Chondrocyte (in vitro differentiated cells): ENCODE measurements around the gene LCAT. TPM values are rescaled to one million over a fixed set of nuclear protein-coding genes. Genes with fewer than 3 reads are reported as not detected.
A peak's percentile ranks its signal among the peaks of the same experiment; 100 is the strongest.

ENCODE experiments used
- DNase-seq: peaks from one replicate; pipeline ENCODE4 v3.0.0; 2021; ENCODE audit warnings: mixed read lengths, low spot score
- H3K27ac Mint-ChIP-seq: one replicate; pipeline ENCODE4 v1.8.0; 2021; ENCODE audit warnings: mild to moderate bottlenecking, moderate library complexity, mixed read lengths; ENCODE audit not compliant: unreplicated experiment
- H3K27me3 Mint-ChIP-seq: 2 replicates; pipeline ENCODE4 v1.8.0; 2021; ENCODE audit warnings: low read depth, mixed read lengths
- H3K36me3 Mint-ChIP-seq: 2 replicates; pipeline ENCODE4 v1.8.0; 2021; ENCODE audit warnings: low read depth, mixed read lengths
- H3K4me1 Mint-ChIP-seq: 2 replicates; pipeline ENCODE4 v1.8.0; 2021; ENCODE audit warnings: low read depth, mild to moderate bottlenecking, mixed read lengths
- H3K4me3 Mint-ChIP-seq: one replicate; pipeline ENCODE4 v1.8.0; 2021; ENCODE audit warnings: mild to moderate bottlenecking, moderate library complexity, mixed read lengths; ENCODE audit not compliant: unreplicated experiment
- H3K9me3 Mint-ChIP-seq: 2 replicates; pipeline ENCODE4 v1.8.0; 2021; ENCODE audit warnings: low read depth, mixed read lengths
- total RNA-seq: library from RNA; stranded (reverse); gene quantifications from 3 replicates; pipeline ENCODE4 v1.2.1, GENCODE V29; 2021
- TF ChIP-seq, protein P1 (sequence below): fragments of 200-600 bp; sonication (generic); IDR thresholded peaks from 2 replicates; pipeline ENCODE4 v1.5.0; 2021; ENCODE audit warnings: antibody characterized with exemption, mild to moderate bottlenecking, moderate library complexity

LCAT gene
- total RNA-seq, 1 donor from 2014 or later = 38.2 TPM

DNA sequence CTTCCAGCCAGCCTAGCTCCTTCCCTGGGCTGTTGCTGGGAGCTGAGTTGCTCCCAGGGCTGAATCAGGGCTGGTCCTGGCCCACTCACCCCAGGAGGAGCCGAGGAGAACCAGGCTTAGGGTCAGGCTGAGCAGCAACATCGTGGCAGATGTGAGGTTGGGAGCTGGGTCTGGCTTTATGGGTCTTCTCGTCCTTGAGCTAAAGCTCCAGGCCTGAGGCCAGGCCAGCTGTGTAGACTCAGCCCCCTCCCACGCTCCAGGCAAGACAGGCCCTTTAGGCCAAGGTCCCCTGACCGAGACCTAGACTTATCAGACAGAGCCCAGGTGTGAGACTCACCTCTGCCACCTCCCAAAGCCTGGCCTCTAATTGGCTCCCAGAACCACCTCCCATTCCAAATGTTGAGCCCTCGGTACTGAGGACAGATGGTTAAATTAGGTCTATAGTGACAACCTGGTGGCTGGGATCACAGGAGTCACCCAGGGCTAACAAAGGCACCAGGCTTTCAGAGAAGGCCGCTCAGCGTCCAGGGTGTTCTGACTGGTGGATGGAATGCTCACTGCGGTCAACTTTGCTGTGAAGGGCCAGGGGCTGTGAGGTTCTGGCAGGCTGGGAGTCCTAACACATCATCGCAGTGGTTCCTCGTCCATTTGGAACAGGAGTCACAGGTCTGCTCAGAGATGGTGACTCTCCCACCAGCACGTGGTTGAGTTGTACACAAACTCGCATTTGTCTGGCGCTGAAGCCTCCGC, 12.0 kb downstream of the LCAT start, which contains the start of gene CTRL:
CTRL (minus strand) TSS at position 151 of the 750 bp plus-strand sequence; CDS start at position 141, 10 bp downstream.
- TF ChIP-seq, protein P1, sequence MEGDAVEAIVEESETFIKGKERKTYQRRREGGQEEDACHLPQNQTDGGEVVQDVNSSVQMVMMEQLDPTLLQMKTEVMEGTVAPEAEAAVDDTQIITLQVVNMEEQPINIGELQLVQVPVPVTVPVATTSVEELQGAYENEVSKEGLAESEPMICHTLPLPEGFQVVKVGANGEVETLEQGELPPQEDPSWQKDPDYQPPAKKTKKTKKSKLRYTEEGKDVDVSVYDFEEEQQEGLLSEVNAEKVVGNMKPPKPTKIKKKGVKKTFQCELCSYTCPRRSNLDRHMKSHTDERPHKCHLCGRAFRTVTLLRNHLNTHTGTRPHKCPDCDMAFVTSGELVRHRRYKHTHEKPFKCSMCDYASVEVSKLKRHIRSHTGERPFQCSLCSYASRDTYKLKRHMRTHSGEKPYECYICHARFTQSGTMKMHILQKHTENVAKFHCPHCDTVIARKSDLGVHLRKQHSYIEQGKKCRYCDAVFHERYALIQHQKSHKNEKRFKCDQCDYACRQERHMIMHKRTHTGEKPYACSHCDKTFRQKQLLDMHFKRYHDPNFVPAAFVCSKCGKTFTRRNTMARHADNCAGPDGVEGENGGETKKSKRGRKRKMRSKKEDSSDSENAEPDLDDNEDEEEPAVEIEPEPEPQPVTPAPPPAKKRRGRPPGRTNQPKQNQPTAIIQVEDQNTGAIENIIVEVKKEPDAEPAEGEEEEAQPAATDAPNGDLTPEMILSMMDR = peak; percentile 47
- no peak within 1 kb of the TSS for H3K4me3 Mint-ChIP-seq
- no peaks in the 10 kb centered on the region for H3K27me3 Mint-ChIP-seq
- no peak within 1 kb of the TSS for H3K27ac Mint-ChIP-seq
- DNase-seq = no peak
- H3K36me3 Mint-ChIP-seq = peaks cover 1% of the 10 kb centered on the region
- peaks cover 21% of the 10 kb centered on the region for H3K4me1 Mint-ChIP-seq
- no peaks in the 10 kb centered on the region for H3K9me3 Mint-ChIP-seq

DNA sequence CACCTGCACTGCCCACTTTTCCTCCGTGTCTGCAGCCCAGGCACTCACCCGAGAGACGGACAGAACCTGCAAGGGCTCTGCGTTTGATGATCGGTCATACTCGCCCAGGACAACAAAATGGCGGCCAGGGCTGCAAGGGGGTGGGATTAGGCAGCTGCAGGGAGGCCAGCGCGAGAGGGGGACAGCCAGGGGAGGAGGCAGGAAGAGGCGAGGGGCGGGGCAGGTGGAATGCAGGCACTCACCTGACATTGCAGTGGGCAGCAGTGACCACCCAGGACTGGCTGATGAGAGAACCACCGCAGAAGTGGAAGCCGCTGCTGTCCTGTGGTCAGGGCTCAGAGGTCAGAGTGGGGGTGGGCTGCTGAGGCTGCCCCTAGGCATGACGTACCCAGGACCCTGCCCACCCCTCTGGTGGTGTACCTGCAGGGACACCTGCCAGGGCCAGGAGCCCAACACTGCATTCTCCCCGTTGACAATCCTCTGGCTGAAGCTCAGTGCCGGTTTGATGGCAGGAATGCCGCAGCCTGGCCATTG, 13.2 kb downstream of the LCAT start:
- H3K27me3 Mint-ChIP-seq = no peaks in the 10 kb centered on the region
- H3K36me3 Mint-ChIP-seq = peaks cover 1% of the 10 kb centered on the region
- peak; percentile 81 for DNase-seq
- TF ChIP-seq, protein P1 = no peak
- H3K9me3 Mint-ChIP-seq = no peaks in the 10 kb centered on the region
- H3K4me3 Mint-ChIP-seq = no peak overlapping the region
- H3K27ac Mint-ChIP-seq = no peak overlapping the region
- H3K4me1 Mint-ChIP-seq = peaks cover 27% of the 10 kb centered on the region

DNA sequence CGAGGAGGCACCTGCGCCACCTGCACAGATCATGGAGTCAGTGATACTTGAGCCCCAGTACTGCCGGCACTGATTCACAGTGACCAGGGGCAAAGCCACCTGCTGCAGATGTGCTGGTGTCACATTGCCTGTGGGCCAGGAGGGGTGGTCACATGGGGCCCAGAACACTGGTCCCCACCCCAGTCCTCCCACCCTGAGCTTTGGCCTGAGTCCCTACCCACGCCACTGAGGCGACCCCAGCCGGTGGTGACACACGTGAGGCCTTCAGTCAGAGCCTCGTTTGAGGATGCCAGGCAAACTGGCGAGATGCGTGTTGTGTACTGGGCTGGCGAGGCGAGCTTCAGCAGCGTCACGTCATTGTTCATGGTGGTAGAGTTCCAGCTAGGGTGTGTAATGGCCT, 13.7 kb downstream of the LCAT start:
- H3K27me3 Mint-ChIP-seq = no peaks in the 10 kb centered on the region
- H3K9me3 Mint-ChIP-seq = no peaks in the 10 kb centered on the region
- no peak for DNase-seq
- H3K27ac Mint-ChIP-seq = no peak overlapping the region
- peaks cover 24% of the 10 kb centered on the region for H3K4me1 Mint-ChIP-seq
- H3K36me3 Mint-ChIP-seq = peaks cover 1% of the 10 kb centered on the region
- H3K4me3 Mint-ChIP-seq = no peak overlapping the region
- TF ChIP-seq, protein P1 = no peak

- Mint-ChIP-seq H3K4me1 (peaks cover 12% of the 10 kb centered on the region), H3K9me3 (no peaks in the 10 kb centered on the region), H3K27ac (no peak overlapping the region), H3K27me3 (no peaks in the 10 kb centered on the region), H3K4me3 (no peak overlapping the region), H3K36me3 (peaks cover 1% of the 10 kb centered on the region)
- peak; percentile 90 for DNase-seq
- TF ChIP-seq, protein P1 = peak; percentile 88
Observed at GRCh38 chr16:67928561-67929364, 15.2 kb downstream of the LCAT start.

- DNase-seq = no peak
- no peaks in the 10 kb centered on the region for H3K9me3 Mint-ChIP-seq
- H3K27ac Mint-ChIP-seq = no peak overlapping the region
- TF ChIP-seq, protein P1 = no peak
- H3K27me3 Mint-ChIP-seq = no peaks in the 10 kb centered on the region
- peaks cover 12% of the 10 kb centered on the region for H3K4me1 Mint-ChIP-seq
- no peak overlapping the region for H3K4me3 Mint-ChIP-seq
- peaks cover 1% of the 10 kb centered on the region for H3K36me3 Mint-ChIP-seq
Observed at GRCh38 chr16:67928147-67928546, 15.8 kb downstream of the LCAT start.
